Naive thymus-derived CD4-positive, alpha-beta T cell (primary cell): ENCODE data around the gene ATP1B3. TPM values are rescaled to one million over a fixed set of nuclear protein-coding genes. Genes with fewer than 3 reads are reported as not detected.
"Not testable (repeated sequence)": the region's sequence is repeated elsewhere in the genome, so short reads cannot be mapped to it uniquely, and the experiment has no call there.

Source experiments
- ATAC-seq: fragments of 150-1000 bp; cut with Tn5 transposase; 2 replicates; pipeline ENCODE4 v1.10.0; 2021; ENCODE audit warnings: mild to moderate bottlenecking, moderate library complexity
- CTCF ChIA-PET: fragments of 350-600 bp; sonication (Branson Sonifier 250); formaldehyde crosslinking; loops from one replicate; lab custom pipeline; 2021; ENCODE audit warnings: antibody characterized with exemption; lab: Charles Lee
- POLR2A ChIA-PET: fragments of 350-600 bp; sonication (Branson Sonifier 250); formaldehyde crosslinking; loops from one replicate; lab custom pipeline; 2021; ENCODE audit warnings: antibody characterized with exemption, inconsistent platforms; lab: Charles Lee
- DNase-seq, 9 donors: peaks; one replicate each; pipeline versions ENCODE4 v3.0.0 to v3.0.0-alpha.2; 2020 to 2022; ENCODE audit warnings: mixed read lengths in 1 of 9
- H3K27ac ChIP-seq: one replicate; pipeline ENCODE4 v1.7.0; 2013; ENCODE audit warnings: mild to moderate bottlenecking, low read depth, low read length, moderate library complexity
- H3K27me3 ChIP-seq, 2 donors: one replicate each; pipeline ENCODE4 v1.7.0; 2013; ENCODE audit warnings: low read length in 2 of 2, mild to moderate bottlenecking in 2 of 2, moderate library complexity in 2 of 2; ENCODE audit not compliant: control insufficient read depth in 2 of 2, insufficient read depth in 2 of 2
- H3K36me3 ChIP-seq, 3 experiments: 1 replicate in 2 of 3; 2 replicates in 1 of 3; pipeline ENCODE4 v1.7.0; 2013; ENCODE audit warnings: low read length in 3 of 3, mild to moderate bottlenecking in 3 of 3, moderate library complexity in 1 of 3; ENCODE audit not compliant: insufficient read depth in 3 of 3, control insufficient read depth in 2 of 3
- H3K4me1 ChIP-seq, 2 donors: one replicate each; pipeline ENCODE4 v1.7.0; 2013; ENCODE audit warnings: low read length in 2 of 2, mild to moderate bottlenecking in 2 of 2, moderate library complexity in 1 of 2; ENCODE audit not compliant: control insufficient read depth in 2 of 2, insufficient read depth in 2 of 2
- H3K4me3 ChIP-seq: 2 replicates; pipeline ENCODE4 v1.7.0; 2013; ENCODE audit warnings: mild to moderate bottlenecking, low read length
- H3K9me3 ChIP-seq, 3 experiments: 1 replicate in 2 of 3; 2 replicates in 1 of 3; pipeline ENCODE4 v1.7.0; 2013; ENCODE audit warnings: low read length in 3 of 3; ENCODE audit not compliant: control insufficient read depth in 2 of 3
- H3K27ac Mint-ChIP-seq, 9 donors: one replicate each; pipeline ENCODE4 v1.8.0; 2020 to 2022; ENCODE audit warnings: mixed read lengths in 9 of 9, mild to moderate bottlenecking in 8 of 9, moderate library complexity in 5 of 9, inconsistent platforms in 2 of 9
- H3K27me3 Mint-ChIP-seq, 5 donors: one replicate each; pipeline ENCODE4 v1.8.0; 2021 to 2022; ENCODE audit warnings: mixed read lengths in 5 of 5, mild to moderate bottlenecking in 1 of 5
- H3K36me3 Mint-ChIP-seq, 5 donors: one replicate each; pipeline ENCODE4 v1.8.0; 2020 to 2022; ENCODE audit warnings: mixed read lengths in 5 of 5, mild to moderate bottlenecking in 3 of 5, inconsistent platforms in 1 of 5
- H3K4me1 Mint-ChIP-seq, 7 donors: one replicate each; pipeline ENCODE4 v1.8.0; 2020 to 2022; ENCODE audit warnings: mixed read lengths in 7 of 7, mild to moderate bottlenecking in 3 of 7, inconsistent platforms in 1 of 7
- H3K4me3 Mint-ChIP-seq, 10 donors: one replicate each; pipeline ENCODE4 v1.8.0; 2020 to 2022; ENCODE audit warnings: mild to moderate bottlenecking in 10 of 10, mixed read lengths in 10 of 10, moderate library complexity in 6 of 10, inconsistent platforms in 2 of 10
- H3K9me3 Mint-ChIP-seq, 11 donors: one replicate each; pipeline ENCODE4 v1.8.0; 2020 to 2022; ENCODE audit warnings: mixed read lengths in 11 of 11, mild to moderate bottlenecking in 4 of 11, inconsistent platforms in 1 of 11, moderate library complexity in 1 of 11
- intact Hi-C, 2 donors: fragments of 100-400 bp; cut with micrococcal nuclease; formaldehyde crosslinking; loops; one replicate each; pipeline ENCODE4 v1.15.1; 2023
- polyA plus RNA-seq, 2 donors: library from polyadenylated mRNA; unstranded; fragments of 300-500 nt; fragmentation: Illumina TruSeq; gene quantifications; one replicate each; pipeline ENCODE4 v1.2.3, GENCODE V29; 2021
- total RNA-seq, 6 experiments: library from RNA in 5 of 6; stranded (reverse) in 5 of 6; gene quantifications; 1 replicate in 5 of 6; 2 replicates in 1 of 6; pipeline ENCODE4 v1.2.3 and lab custom pipeline; 2021 to 2026

ATP1B3 gene
- total and polyA plus RNA-seq, 7 experiments from 2014 or later, result 24.2 to 104 (median 35.2) TPM

DNA sequence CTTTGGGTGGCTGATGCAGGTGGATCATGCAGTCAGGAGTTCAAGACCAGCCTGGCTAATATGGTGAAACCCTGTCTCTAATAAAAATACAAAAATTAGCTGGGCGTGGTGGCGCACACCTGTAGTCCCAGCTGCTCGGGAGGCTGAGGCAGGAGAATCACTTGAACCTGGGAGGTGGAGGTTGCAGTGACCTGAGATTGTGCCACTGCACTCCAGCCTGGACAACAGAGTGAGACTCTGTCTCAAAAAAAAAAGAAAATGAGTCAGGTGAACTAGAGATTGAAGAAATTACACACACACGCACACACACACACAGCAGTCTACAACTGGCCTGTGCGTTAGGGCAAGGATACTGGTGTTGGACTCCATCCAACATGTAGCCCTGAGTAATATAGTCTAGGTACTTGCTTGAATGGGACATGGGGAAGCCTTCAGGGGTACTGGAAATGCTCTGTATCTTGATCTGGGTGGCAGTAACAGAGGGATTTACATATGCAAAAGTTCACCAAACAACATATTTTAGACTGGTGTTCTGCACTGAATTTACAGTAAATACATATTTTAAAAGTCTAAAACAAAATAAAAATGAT is 28.2 kb upstream of the ATP1B3 start:
- peaks cover 0 to 10% (median 5%) of the 10 kb centered on the region in 5 donors for H3K27me3 Mint-ChIP-seq
- CTCF ChIA-PET, POLR2A ChIA-PET, H3K27ac Mint-ChIP-seq, intact Hi-C loops, DNase-seq, ATAC-seq, H3K4me1 ChIP-seq, H3K36me3 Mint-ChIP-seq, H3K27me3 ChIP-seq, H3K36me3 ChIP-seq, H3K9me3 ChIP-seq, H3K4me3 Mint-ChIP-seq, H3K4me3 ChIP-seq, H3K4me1 Mint-ChIP-seq, H3K9me3 Mint-ChIP-seq, H3K27ac ChIP-seq: not testable (repeated sequence)

GRCh38 chr3:141849056-141849815 is 27.2 kb upstream of the ATP1B3 start:
- POLR2A ChIA-PET, result no interaction called here
- peak overlapping the region in 1 of 9 donors; percentile 56 for H3K27ac Mint-ChIP-seq
- ATAC-seq (peak; percentile 57), DNase-seq (no peak)
- Histone ChIP-seq H3K27ac (no peak overlapping the region), H3K36me3 (no peaks in the 10 kb centered on the region), H3K4me1 (no peaks in the 10 kb centered on the region), H3K4me3 (no peak overlapping the region), H3K9me3 (no peaks in the 10 kb centered on the region), H3K27me3 (no peaks in the 10 kb centered on the region)
- H3K36me3 Mint-ChIP-seq, result no peaks in the 10 kb centered on the region
- H3K4me3 Mint-ChIP-seq, result no peak overlapping the region
- no peaks in the 10 kb centered on the region for H3K9me3 Mint-ChIP-seq
- H3K27me3 Mint-ChIP-seq, result peaks cover 0 to 10% (median 5%) of the 10 kb centered on the region in 5 donors
- intact Hi-C loops, result no loop called here
- CTCF ChIA-PET, result interaction anchor here (0.6 kb wide), 1 partner anchor 17 kb away, joined by 4 read pairs; no protein-coding TSS in a partner anchor
- peaks cover 0 to 5% (median 4%) of the 10 kb centered on the region in 7 donors for H3K4me1 Mint-ChIP-seq

DNA sequence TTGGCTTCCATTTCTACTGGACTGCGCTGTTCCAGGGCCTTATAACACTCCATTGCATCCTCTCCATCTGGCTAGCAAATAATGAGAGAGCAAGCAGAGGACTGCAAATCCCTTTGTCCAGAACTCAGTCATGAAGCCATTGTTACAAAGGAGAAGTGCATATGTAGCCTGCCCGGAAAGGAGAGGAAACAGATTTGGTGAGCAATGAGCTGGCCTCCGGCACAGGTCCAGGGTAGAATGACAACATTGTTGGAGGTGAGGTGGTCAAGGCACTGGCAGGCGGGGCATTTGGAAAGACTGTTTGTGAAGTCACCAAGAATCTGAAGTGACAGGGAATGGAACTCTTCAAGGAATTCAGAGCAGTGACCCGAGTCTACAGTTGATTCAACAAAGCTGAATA is 25.0 kb upstream of the ATP1B3 start:
- no peak overlapping the region for H3K27ac ChIP-seq
- POLR2A ChIA-PET, result no interaction called here
- Mint-ChIP-seq H3K36me3 (no peaks in the 10 kb centered on the region), H3K9me3 (no peaks in the 10 kb centered on the region), H3K27me3 (peaks cover 0 to 10% (median 5%) of the 10 kb centered on the region in 5 donors), H3K4me1 (peaks cover 0 to 6% (median 4%) of the 10 kb centered on the region in 7 donors), H3K4me3 (no peak overlapping the region), H3K27ac (peak overlapping the region in 1 of 9 donors; percentile 51)
- H3K4me3 ChIP-seq, result no peak overlapping the region
- ATAC-seq (peak; percentile 60), DNase-seq (no peak)
- H3K9me3 ChIP-seq, result no peaks in the 10 kb centered on the region
- H3K27me3 ChIP-seq, result no peaks in the 10 kb centered on the region
- H3K36me3 ChIP-seq, result no peaks in the 10 kb centered on the region
- CTCF ChIA-PET, result no interaction called here
- intact Hi-C loops, result no loop called here
- H3K4me1 ChIP-seq, result no peaks in the 10 kb centered on the region

DNA sequence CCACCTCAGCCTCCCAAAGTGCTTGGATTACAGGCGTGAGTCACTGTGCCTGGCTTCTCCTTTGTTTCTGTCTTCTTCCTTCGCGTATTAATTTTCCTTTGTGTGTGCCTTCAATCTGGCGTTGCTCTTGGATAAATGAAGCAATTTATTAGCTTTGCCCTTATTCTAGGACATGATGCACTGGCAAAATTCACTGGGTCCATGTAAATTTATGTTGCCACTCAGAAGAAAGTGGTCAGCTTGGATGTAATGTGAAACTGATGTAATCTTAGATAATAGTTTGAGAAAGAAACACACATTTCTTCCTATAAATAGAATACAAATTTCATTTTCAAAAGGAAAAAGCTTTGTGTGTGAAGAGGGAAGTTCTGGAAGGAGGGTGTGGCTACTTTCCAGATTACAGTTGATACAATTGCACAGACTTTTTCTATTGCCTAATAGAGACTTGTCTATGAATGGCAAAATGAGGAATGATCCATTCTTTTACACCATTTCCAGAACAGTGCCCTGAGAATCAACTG is 23.3 kb upstream of the ATP1B3 start:
- Histone ChIP-seq H3K4me1 (no peaks in the 10 kb centered on the region), H3K9me3 (no peaks in the 10 kb centered on the region), H3K27ac (no peak overlapping the region), H3K27me3 (no peaks in the 10 kb centered on the region), H3K36me3 (no peaks in the 10 kb centered on the region), H3K4me3 (no peak overlapping the region)
- ChIA-PET POLR2A (no interaction called here), CTCF (no interaction called here)
- DNase-seq (no peak), ATAC-seq (peak; percentile 42)
- Mint-ChIP-seq H3K36me3 (no peaks in the 10 kb centered on the region), H3K4me1 (peaks cover 0 to 6% (median 4%) of the 10 kb centered on the region in 7 donors), H3K27me3 (peaks cover 0 to 10% (median 5%) of the 10 kb centered on the region in 5 donors), H3K4me3 (no peak overlapping the region), H3K9me3 (no peaks in the 10 kb centered on the region), H3K27ac (no peak overlapping the region)
- intact Hi-C loops, result no loop called here

- ATAC-seq, result no peak
- intact Hi-C loops, result no loop called here
- no peak overlapping the region for H3K4me3 Mint-ChIP-seq
These were observed 22.7 kb upstream of the ATP1B3 start for GRCh38 chr3:141853629-141854168.

DNA sequence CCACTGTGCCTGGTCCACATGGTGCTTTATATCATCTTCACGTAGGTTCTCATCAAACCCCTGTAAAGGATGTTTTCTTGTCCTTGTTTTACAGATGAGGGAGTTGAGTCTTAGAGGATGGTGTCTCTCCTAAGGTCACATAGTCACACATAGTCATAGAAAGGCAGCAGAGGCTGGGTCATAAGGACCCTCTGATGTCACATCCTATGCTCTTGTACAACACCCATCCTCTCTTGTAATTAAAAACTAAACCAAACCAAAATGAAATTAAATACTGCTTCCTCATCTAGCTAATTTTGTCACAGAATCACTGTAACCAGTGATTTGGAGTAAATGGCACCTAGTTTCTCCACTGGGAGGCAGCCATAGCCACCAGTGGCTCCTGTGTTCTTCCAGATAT is 21.8 kb upstream of the ATP1B3 start:
- no peak overlapping the region for H3K4me3 ChIP-seq
- H3K9me3 ChIP-seq, result no peaks in the 10 kb centered on the region
- CTCF ChIA-PET, result no interaction called here
- H3K36me3 ChIP-seq, result no peaks in the 10 kb centered on the region
- no peaks in the 10 kb centered on the region for H3K27me3 ChIP-seq
- Mint-ChIP-seq H3K9me3 (no peaks in the 10 kb centered on the region), H3K4me3 (no peak overlapping the region), H3K27me3 (peaks cover 0 to 11% (median under 1%) of the 10 kb centered on the region in 5 donors), H3K4me1 (peaks cover 0 to 3% (median 0%) of the 10 kb centered on the region in 7 donors), H3K27ac (no peak overlapping the region), H3K36me3 (no peaks in the 10 kb centered on the region)
- intact Hi-C loops, result no loop called here
- POLR2A ChIA-PET, result no interaction called here
- DNase-seq (no peak), ATAC-seq (peak; percentile 63)
- no peaks in the 10 kb centered on the region for H3K4me1 ChIP-seq
- H3K27ac ChIP-seq, result no peak overlapping the region

More at GRCh38 chr3:141853629-141854168, 22.7 kb upstream of the ATP1B3 start:
- no peaks in the 10 kb centered on the region for H3K9me3 Mint-ChIP-seq
- no peak for DNase-seq
- ChIA-PET POLR2A (no interaction called here), CTCF (no interaction called here)
- Histone ChIP-seq H3K4me1 (no peaks in the 10 kb centered on the region), H3K27me3 (no peaks in the 10 kb centered on the region), H3K36me3 (no peaks in the 10 kb centered on the region), H3K9me3 (no peaks in the 10 kb centered on the region), H3K4me3 (no peak overlapping the region), H3K27ac (no peak overlapping the region)
- H3K27ac Mint-ChIP-seq, result no peak overlapping the region
- peaks cover 0 to 10% (median 6%) of the 10 kb centered on the region in 5 donors for H3K27me3 Mint-ChIP-seq
- no peaks in the 10 kb centered on the region for H3K36me3 Mint-ChIP-seq
- peaks cover 0 to 6% (median 4%) of the 10 kb centered on the region in 7 donors for H3K4me1 Mint-ChIP-seq
